PC-3 (cell line): ENCODE results near the gene COA5. TPM values are rescaled to one million over a fixed set of nuclear protein-coding genes. Genes with fewer than 3 reads are reported as not detected.
A peak's percentile ranks its signal among the peaks of the same experiment; 100 is the strongest.

Source experiments
- ATAC-seq: fragments of 200-7000 bp; cut with Tn5 transposase; 2 replicates; pipeline ENCODE4 v1.9.1; 2020; ENCODE audit warnings: mild to moderate bottlenecking, moderate library complexity
- BruUV-seq: library from RNA; stranded (reverse); fragments of 400-500 nt; replicated peaks from 2 replicates; lab custom pipeline; 2021; lab: Mats Ljungman, UMichigan
- CTCF ChIA-PET: fragments of 300-600 bp; sonication (Branson Sonifier 250); formaldehyde crosslinking; loops from one replicate; lab custom pipeline; 2022; ENCODE audit warnings: antibody characterized with exemption; lab: Charles Lee
- POLR2A ChIA-PET: fragments of 300-600 bp; sonication (Branson Sonifier 250); formaldehyde crosslinking; loops from one replicate; lab custom pipeline; 2022; ENCODE audit warnings: antibody characterized with exemption; ENCODE audit not compliant: unreplicated experiment; lab: Charles Lee
- DNase-seq: peaks from one replicate; pipeline ENCODE4 v3.0.0-alpha.2; 2015
- H2AFZ ChIP-seq: fragments of 300-600 bp; sonication (generic); 2 replicates; pipeline ENCODE4 v1.6.0; 2016; ENCODE audit warnings: antibody characterized with exemption, low read length
- H3F3A ChIP-seq: fragments of 300-600 bp; sonication (generic); one replicate; pipeline ENCODE4 v1.6.0; 2017; ENCODE audit warnings: antibody characterized with exemption, low read length, control low read depth, mild to moderate bottlenecking; ENCODE audit not compliant: unreplicated experiment
- H3K27ac ChIP-seq: fragments of 300-600 bp; sonication (generic); 2 replicates; pipeline ENCODE4 v1.5.1; 2016; ENCODE audit warnings: mild to moderate bottlenecking, low read length
- H3K27me3 ChIP-seq: fragments of 300-600 bp; sonication (generic); 2 replicates; pipeline ENCODE4 v1.6.1; 2016; ENCODE audit warnings: low read length, mixed read lengths
- H3K36me3 ChIP-seq: fragments of 300-600 bp; sonication (generic); 2 replicates; pipeline ENCODE4 v1.6.1; 2016; ENCODE audit warnings: low read depth, mixed run types, low read length, mixed read lengths
- H3K4me1 ChIP-seq: fragments of 300-600 bp; sonication (generic); 2 replicates; pipeline ENCODE4 v1.5.1; 2016; ENCODE audit warnings: low read length; ENCODE audit not compliant: insufficient read depth
- H3K4me2 ChIP-seq: fragments of 300-600 bp; sonication (generic); 2 replicates; pipeline ENCODE4 v1.6.0; 2016; ENCODE audit warnings: low read length
- H3K4me3 ChIP-seq: fragments of 300-600 bp; sonication (generic); 2 replicates; pipeline ENCODE4 v1.5.1; 2016; ENCODE audit warnings: mild to moderate bottlenecking, low read length, mixed read lengths
- H3K79me2 ChIP-seq: fragments of 300-600 bp; sonication (generic); 2 replicates; pipeline ENCODE4 v1.6.1; 2017; ENCODE audit warnings: low read length, mixed read lengths
- H3K9ac ChIP-seq: fragments of 300-600 bp; sonication (generic); 2 replicates; pipeline ENCODE4 v1.6.0; 2016; ENCODE audit warnings: mild to moderate bottlenecking, low read length
- H3K9me2 ChIP-seq: fragments of 300-600 bp; sonication (generic); replicated peaks from 2 replicates; pipeline ENCODE4 v1.6.1; 2016; ENCODE audit warnings: mixed run types, low read length, mixed read lengths
- H3K9me3 ChIP-seq: fragments of 300-600 bp; sonication (generic); 2 replicates; pipeline ENCODE4 v1.6.1; 2016; ENCODE audit warnings: low read length, mixed read lengths
- H4K20me1 ChIP-seq: fragments of 300-600 bp; sonication (generic); 2 replicates; pipeline ENCODE4 v1.6.1; 2016; ENCODE audit warnings: low read length, mixed read lengths
- EZH2 ChIP-seq: fragments of 300-600 bp; sonication (generic); IDR thresholded peaks from one replicate; pipeline ENCODE4 v1.6.1; 2017; ENCODE audit warnings: antibody characterized with exemption, mild to moderate bottlenecking, low read length; ENCODE audit not compliant: unreplicated experiment
- EZH2phosphoT487 ChIP-seq: fragments of 300-600 bp; sonication (generic); IDR thresholded peaks from 2 replicates; pipeline ENCODE4 v1.6.1; 2018; ENCODE audit warnings: mild to moderate bottlenecking, antibody characterized with exemption, low read length, borderline replicate concordance
- intact Hi-C: fragments of 100-400 bp; cut with micrococcal nuclease; formaldehyde crosslinking; loops from 2 replicates; pipeline ENCODE4 v1.9.0; 2023
- total RNA-seq: library from RNA; depleted of rRNA; stranded (reverse); fragments of >200 nt; gene quantifications from 2 replicates; pipeline ENCODE4 v1.2.3, GENCODE V29; 2014
- TF ChIP-seq, protein P1 (sequence below): fragments of 300-600 bp; sonication (generic); conservative IDR thresholded peaks from 2 replicates; pipeline ENCODE4 v1.5.1; 2017; ENCODE audit warnings: antibody characterized with exemption, low read depth, mild to moderate bottlenecking, low read length

COA5 gene
- total RNA-seq, 1 experiment from 2014 or later, result 37.2 TPM

DNA sequence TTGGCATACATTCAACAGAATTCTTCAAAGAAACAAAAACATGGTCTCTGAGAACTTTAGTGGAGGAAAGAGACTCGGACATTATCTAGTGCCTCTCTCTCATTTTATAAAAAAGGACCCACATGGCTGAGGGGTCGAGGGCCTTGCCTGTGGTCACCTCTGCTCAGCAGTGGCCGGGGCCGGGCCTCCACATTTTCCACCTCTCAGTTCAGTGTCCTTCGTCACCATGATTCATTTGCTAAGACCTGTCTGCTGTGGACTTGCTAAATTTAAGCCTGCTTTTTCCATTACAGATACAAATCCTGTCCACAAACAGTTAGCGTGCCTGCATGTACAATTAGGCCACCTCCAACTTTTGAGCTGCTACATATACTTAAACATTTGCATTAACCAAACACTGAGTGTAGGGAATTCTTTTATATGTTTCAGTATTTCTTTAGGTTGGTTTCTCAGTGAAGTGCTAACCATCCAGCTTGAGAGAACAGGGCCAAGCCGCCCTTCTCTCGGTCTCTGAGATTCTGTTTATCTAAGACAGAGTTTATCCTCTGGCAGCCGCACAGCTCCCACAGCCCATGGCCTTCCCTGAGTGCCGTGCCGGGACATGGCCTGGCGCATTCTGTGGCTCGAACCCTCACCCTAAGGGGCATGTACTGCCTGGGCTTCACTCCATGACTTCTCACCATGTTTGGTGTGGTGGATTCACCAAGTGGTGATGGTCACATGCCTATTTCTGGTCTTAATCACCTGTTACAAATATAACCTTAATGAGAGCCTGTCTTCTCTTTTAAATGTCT is 46.2 kb downstream of the COA5 start:
- no peaks in the 10 kb centered on the region for H4K20me1 ChIP-seq
- no peaks in the 10 kb centered on the region for H3K36me3 ChIP-seq
- H3K4me1 ChIP-seq, result peaks cover 16% of the 10 kb centered on the region
- H3K9me2 ChIP-seq, result no peaks in the 10 kb centered on the region
- CTCF ChIA-PET, result no interaction called here
- no peak overlapping the region for H3K4me2 ChIP-seq
- BruUV-seq, result no TSS peak
- H2AFZ ChIP-seq, result no peak overlapping the region
- no peaks in the 10 kb centered on the region for H3K79me2 ChIP-seq
- H3K27me3 ChIP-seq, result no peaks in the 10 kb centered on the region
- no peak overlapping the region for H3K4me3 ChIP-seq
- H3K27ac ChIP-seq, result no peak overlapping the region
- intact Hi-C loops, result no loop called here
- H3K9me3 ChIP-seq, result no peaks in the 10 kb centered on the region
- ATAC-seq, result no peak
- no peak overlapping the region for H3K9ac ChIP-seq
- DNase-seq, result no peak
- H3F3A ChIP-seq, result no peaks in the 10 kb centered on the region
- POLR2A ChIA-PET, result no interaction called here
- TF ChIP-seq EZH2 (no peak), EZH2phosphoT487 (no peak)
- TF ChIP-seq, protein P1, sequence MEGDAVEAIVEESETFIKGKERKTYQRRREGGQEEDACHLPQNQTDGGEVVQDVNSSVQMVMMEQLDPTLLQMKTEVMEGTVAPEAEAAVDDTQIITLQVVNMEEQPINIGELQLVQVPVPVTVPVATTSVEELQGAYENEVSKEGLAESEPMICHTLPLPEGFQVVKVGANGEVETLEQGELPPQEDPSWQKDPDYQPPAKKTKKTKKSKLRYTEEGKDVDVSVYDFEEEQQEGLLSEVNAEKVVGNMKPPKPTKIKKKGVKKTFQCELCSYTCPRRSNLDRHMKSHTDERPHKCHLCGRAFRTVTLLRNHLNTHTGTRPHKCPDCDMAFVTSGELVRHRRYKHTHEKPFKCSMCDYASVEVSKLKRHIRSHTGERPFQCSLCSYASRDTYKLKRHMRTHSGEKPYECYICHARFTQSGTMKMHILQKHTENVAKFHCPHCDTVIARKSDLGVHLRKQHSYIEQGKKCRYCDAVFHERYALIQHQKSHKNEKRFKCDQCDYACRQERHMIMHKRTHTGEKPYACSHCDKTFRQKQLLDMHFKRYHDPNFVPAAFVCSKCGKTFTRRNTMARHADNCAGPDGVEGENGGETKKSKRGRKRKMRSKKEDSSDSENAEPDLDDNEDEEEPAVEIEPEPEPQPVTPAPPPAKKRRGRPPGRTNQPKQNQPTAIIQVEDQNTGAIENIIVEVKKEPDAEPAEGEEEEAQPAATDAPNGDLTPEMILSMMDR, result no peak

DNA sequence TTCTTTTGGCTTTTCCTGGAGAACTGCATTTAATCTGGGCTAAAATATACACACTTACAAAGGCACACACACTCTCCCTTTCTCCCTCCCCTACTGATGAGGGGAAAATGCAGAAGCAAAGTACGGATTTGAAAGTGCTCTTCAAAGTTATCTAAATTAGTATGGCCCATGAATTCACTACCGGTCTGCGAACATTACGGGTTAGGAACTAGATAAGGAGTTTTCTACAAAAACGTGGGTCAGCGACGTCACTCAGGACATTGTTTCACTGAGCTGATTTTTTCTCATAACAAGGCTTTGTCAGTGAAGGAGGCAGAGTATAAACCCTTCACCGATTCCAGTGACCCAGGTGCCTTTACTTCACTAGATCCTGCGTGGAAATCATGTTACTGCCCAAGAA is 47.3 kb downstream of the COA5 start:
- H3K4me3 ChIP-seq, result no peak overlapping the region
- H3K9ac ChIP-seq, result no peak overlapping the region
- no peak for DNase-seq
- no peaks in the 10 kb centered on the region for H3K36me3 ChIP-seq
- no peaks in the 10 kb centered on the region for H3K79me2 ChIP-seq
- BruUV-seq, result no TSS peak
- peaks cover 16% of the 10 kb centered on the region for H3K4me1 ChIP-seq
- H3K9me3 ChIP-seq, result no peaks in the 10 kb centered on the region
- intact Hi-C loops, result no loop called here
- no peak overlapping the region for H3K27ac ChIP-seq
- H3F3A ChIP-seq, result no peaks in the 10 kb centered on the region
- no peak overlapping the region for H2AFZ ChIP-seq
- CTCF ChIA-PET, result no interaction called here
- no peaks in the 10 kb centered on the region for H3K27me3 ChIP-seq
- no peak overlapping the region for H3K4me2 ChIP-seq
- no peaks in the 10 kb centered on the region for H4K20me1 ChIP-seq
- TF ChIP-seq, protein P1, result no peak
- TF ChIP-seq EZH2, result no peak
- TF ChIP-seq EZH2phosphoT487, result no peak
- POLR2A ChIA-PET, result no interaction called here
- H3K9me2 ChIP-seq, result no peaks in the 10 kb centered on the region
- ATAC-seq, result no peak

DNA sequence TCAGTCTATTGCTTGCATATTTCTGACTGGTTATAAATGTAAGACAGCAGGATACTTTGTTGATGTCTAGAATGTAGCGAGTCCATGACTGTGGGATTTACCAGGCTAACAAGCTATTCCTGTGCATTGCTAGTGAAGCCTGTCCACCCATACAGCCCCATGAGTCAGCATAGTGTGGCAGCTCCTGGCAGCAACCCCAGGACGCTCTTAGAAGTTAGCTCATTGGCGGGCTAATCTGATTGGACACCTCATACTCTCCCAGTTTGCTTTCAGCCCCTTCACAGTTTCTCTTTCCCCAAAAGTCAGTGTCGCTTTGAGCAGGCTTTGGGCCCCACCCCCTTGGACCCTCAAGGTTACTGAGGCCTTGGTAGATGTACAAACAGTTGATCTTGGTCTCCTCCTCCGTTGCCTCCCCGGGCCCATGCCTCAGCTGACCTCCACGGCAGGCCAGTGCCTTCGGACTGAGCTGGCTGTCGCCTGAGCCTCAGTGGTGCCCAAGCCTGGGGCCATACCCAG is 48.0 kb downstream of the COA5 start:
- intact Hi-C loops, result no loop called here
- Histone ChIP-seq H3K9ac (no peak overlapping the region), H3K9me3 (no peaks in the 10 kb centered on the region), H3K79me2 (no peaks in the 10 kb centered on the region), H3K27me3 (no peaks in the 10 kb centered on the region), H3K9me2 (no peaks in the 10 kb centered on the region), H3F3A (no peaks in the 10 kb centered on the region), H3K4me1 (peaks cover 16% of the 10 kb centered on the region), H3K27ac (peak overlapping the region; percentile 76), H3K36me3 (no peaks in the 10 kb centered on the region), H2AFZ (peak overlapping the region; percentile 66), H3K4me3 (no peak overlapping the region), H3K4me2 (peak overlapping the region; percentile 63), H4K20me1 (no peaks in the 10 kb centered on the region)
- DNase-seq (peak; percentile 90), ATAC-seq (peak; percentile 99)
- ChIA-PET CTCF (interaction anchor here (1.0 kb wide), 1 partner anchor 72 kb away, joined by 3 read pairs; no protein-coding TSS in a partner anchor), POLR2A (no interaction called here)
- BruUV-seq, result no TSS peak
- no peak for TF ChIP-seq EZH2
- TF ChIP-seq EZH2phosphoT487, result no peak
- TF ChIP-seq, protein P1, result no peak
